HEK293T (cell line): Measurements from ENCODE around the gene FXYD6.

Experiments used
- ARNT ChIP-seq: fragments of 450-650 bp; IDR thresholded peaks from 2 replicates; pipeline ENCODE4 v1.6.1; 2017; ENCODE audit warnings: mild to moderate bottlenecking
- BHLHE40 ChIP-seq: fragments of 450-650 bp; IDR thresholded peaks from 2 replicates; pipeline ENCODE4 v1.6.1; 2016; ENCODE audit warnings: mild to moderate bottlenecking, moderate library complexity, borderline replicate concordance
- CTBP1 ChIP-seq: fragments of 450-650 bp; IDR thresholded peaks from 2 replicates; pipeline ENCODE4 v1.6.1; 2016; ENCODE audit warnings: borderline replicate concordance
- ELF4 ChIP-seq: fragments of 450-650 bp; IDR thresholded peaks from 2 replicates; pipeline ENCODE4 v1.6.1; 2017; ENCODE audit warnings: antibody characterized with exemption
- FOXA1 ChIP-seq: fragments of 450-650 bp; IDR thresholded peaks from 2 replicates; pipeline ENCODE4 v1.6.1; 2016; ENCODE audit warnings: mild to moderate bottlenecking
- FOXK2 ChIP-seq: fragments of 450-650 bp; IDR thresholded peaks from 2 replicates; pipeline ENCODE4 v1.6.1; 2016; ENCODE audit warnings: mild to moderate bottlenecking
- FOXM1 ChIP-seq: fragments of 450-650 bp; IDR thresholded peaks from 2 replicates; pipeline ENCODE4 v1.6.1; 2017; ENCODE audit warnings: mild to moderate bottlenecking, borderline replicate concordance
- HDGF ChIP-seq: fragments of 450-650 bp; IDR thresholded peaks from 2 replicates; pipeline ENCODE4 v1.6.1; 2017; ENCODE audit warnings: antibody characterized with exemption, borderline replicate concordance
- LEF1 ChIP-seq: fragments of 450-650 bp; IDR thresholded peaks from 2 replicates; pipeline ENCODE4 v1.6.1; 2017; ENCODE audit warnings: mild to moderate bottlenecking, borderline replicate concordance
- SP1 ChIP-seq: fragments of 450-650 bp; IDR thresholded peaks from 2 replicates; pipeline ENCODE4 v1.6.1; 2017
- SUZ12 ChIP-seq: fragments of 450-650 bp; IDR thresholded peaks from 2 replicates; pipeline ENCODE4 v1.6.1; 2016; ENCODE audit warnings: mild to moderate bottlenecking
- TARDBP ChIP-seq: fragments of 450-650 bp; IDR thresholded peaks from 2 replicates; pipeline ENCODE4 v1.6.1; 2016
- ZNF384 ChIP-seq: fragments of 450-650 bp; IDR thresholded peaks from 2 replicates; pipeline ENCODE4 v1.6.1; 2016
- TF ChIP-seq, protein P1 (sequence below): fragments of 450-650 bp; IDR thresholded peaks from 2 replicates; pipeline ENCODE4 v1.6.1; 2016

DNA sequence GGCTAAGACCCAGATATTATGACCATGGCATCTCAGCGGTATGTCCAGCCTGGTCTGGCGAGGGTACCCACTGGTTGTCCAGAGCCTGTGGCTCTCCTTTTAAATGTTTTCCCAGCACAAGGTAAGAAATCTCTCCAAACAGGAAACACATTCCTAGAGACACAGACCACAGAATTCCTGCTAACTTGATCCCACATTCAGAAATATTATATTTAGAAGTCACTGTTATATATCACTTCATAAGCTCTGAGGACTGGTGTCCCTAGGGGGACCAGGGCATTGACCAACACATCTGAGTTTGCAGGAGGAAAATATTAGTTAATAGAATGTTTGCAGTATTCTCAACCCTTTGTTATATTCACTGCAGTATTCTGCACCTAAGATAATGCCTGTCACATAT, 29.7 kb upstream of the FXYD6 start:
- TF ChIP-seq FOXM1 (no peak), ELF4 (no peak), BHLHE40 (no peak), SP1 (no peak), HDGF (no peak), ZNF384 (no peak), FOXA1 (no peak), SUZ12 (no peak), ARNT (no peak), TARDBP (no peak), FOXK2 (no peak), LEF1 (no peak), CTBP1 (no peak)
- TF ChIP-seq, protein P1, sequence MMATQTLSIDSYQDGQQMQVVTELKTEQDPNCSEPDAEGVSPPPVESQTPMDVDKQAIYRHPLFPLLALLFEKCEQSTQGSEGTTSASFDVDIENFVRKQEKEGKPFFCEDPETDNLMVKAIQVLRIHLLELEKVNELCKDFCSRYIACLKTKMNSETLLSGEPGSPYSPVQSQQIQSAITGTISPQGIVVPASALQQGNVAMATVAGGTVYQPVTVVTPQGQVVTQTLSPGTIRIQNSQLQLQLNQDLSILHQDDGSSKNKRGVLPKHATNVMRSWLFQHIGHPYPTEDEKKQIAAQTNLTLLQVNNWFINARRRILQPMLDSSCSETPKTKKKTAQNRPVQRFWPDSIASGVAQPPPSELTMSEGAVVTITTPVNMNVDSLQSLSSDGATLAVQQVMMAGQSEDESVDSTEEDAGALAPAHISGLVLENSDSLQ: no peak
